Activated CD4-positive, CD25-positive, alpha-beta regulatory T cell treated with anti-CD3 and anti-CD28 coated beads, Interleukin-2, amount 50 U/mL, for 16 hours (primary cell): ENCODE data around the gene HNRNPUL1.
"Not testable (repeated sequence)": the region's sequence is repeated elsewhere in the genome, so short reads cannot be mapped to it uniquely, and the experiment has no call there.

Source experiments
- DNase-seq: peaks from one replicate; pipeline ENCODE4 v3.0.0-alpha.2; 2020; ENCODE audit warnings: low read depth, low spot score

Gene HNRNPUL1

DNA sequence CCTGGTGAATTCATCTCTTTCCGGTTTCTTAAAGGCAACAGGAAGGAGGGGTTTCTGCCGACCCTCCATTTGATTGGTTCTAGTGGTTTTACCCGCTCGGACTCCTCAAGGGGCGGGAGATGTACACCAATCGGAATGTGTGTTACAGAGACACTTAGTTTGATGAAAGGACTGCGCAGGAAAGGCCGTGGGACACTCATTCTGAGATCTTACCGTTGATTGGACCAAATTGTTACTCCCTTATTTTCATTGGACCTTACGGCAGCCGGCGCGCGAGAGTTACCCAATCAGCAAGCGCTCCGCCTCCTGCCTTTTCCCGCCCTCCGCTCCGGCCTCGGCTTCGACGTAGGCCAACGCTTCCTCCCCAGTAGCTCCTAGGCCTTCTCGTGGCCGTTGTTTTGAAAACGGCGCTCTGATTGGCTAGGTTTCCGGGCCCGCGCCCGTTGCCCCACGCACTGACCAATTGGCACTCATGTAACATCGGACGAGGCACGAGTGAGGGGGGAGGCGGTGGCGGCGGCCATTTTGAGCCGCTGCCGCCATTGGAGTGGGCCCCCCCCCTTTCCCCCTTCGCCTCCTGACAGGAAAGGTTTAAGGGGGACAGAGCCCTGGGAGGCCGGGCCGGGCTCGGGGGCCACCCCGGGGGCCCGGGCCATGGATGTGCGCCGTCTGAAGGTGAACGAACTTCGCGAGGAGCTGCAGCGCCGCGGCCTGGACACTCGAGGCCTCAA, at the start of gene HNRNPUL1:
TSS of gene HNRNPUL1 (plus strand) at position 523 of the 731 bp plus-strand sequence. CDS start at position 655, 132 bp downstream.
- DNase-seq, result peak; percentile 98

GRCh38 chr19:41217741-41218140, 46.4 kb upstream of the HNRNPUL1 start:
- DNase-seq, result no peak

DNA sequence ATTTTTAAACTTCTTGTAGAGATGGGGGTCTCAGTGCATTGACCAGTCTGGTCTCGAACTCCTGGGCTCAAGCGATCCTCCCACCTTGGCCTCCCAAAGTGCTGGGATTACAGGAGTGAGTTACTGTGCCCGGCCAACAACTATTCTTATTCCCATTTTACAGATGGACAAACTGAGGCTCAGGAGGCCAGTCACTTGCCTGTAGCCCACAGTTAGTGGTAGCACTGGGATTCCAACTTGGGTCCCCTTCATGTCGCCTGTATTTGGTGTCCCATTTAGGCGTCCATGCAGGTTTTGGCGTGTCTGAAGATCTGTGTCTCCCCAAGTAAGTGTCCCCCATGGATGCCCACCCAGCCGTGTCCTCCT, 45.9 kb upstream of the HNRNPUL1 start:
- DNase-seq, result no peak

DNA sequence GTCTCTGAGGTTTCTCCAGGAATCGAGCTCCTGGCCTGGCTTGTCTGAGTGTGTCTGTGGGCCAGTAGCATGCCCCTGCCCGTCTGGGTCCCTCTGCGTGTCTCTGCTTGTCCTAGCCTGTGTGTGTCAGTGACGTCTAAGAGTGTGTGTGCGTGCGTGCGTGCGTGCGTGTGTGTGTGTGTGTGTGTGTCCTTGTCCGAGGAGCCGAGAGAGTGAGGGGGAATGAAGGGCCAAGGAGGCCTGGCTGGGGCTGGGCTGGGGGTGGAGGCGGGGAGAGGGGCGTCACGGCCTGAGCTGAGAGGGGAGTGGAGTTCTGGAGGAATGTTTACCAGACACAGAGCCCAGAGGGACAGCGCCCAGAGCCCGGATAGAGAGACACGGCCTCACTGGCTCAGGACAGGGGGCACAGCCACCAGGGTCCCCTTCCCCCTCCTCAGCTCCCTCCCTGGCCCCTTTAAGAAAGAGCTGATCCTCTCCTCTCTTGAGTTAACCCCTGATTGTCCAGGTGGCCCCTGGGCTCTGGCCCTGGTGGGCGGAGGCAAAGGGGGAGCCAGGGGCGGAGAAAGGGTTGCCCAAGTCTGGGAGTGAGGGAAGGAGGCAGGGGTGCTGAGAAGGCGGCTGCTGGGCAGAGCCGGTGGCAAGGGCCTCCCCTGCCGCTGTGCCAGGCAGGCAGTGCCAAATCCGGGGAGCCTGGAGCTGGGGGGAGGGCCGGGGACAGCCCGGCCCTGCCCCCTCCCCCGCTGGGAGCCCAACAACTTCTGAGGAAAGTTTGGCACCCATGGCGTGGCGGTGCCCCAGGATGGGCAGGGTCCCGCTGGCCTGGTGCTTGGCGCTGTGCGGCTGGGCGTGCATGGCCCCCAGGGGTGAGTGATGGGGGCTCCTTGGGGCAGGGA, 45.3 kb upstream of the HNRNPUL1 start, which contains the start of gene AXL:
TSS of gene AXL (plus strand) at position 609 of the 893 bp plus-strand sequence. CDS start at position 779, 170 bp downstream.
- DNase-seq, result no peak

DNA sequence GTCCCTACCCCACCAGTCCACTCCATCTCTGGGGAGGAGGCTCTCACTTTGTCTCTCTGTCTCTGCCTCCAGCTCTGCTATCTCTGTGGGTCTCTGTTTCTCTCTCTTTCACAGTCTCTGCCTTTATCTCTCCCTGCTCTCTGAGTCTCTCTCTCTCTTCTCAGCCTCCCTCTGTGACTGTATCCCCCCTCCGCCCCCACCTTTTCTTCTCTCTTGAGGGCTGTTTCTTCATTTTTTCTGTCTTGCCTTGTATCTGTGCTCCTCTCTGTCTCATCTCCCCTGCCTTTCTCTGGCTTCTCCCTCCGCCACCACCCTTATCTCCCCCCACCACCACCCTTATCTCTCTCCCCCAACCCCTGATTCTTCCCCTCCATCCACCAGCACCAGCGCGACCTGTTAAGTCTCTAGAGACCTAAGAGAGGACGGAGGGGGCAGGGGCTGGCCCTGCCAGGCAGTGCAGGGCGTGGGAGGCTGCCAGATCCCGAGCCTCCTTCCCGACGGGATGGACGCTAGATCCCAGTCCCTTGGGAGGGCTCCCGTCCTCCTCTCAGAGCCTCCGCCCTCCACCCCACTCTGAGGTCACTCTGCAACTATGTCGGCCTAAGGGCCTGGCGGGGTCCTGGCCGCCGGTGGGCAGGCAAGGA, 44.1 kb upstream of the HNRNPUL1 start:
- DNase-seq, result no peak

DNA sequence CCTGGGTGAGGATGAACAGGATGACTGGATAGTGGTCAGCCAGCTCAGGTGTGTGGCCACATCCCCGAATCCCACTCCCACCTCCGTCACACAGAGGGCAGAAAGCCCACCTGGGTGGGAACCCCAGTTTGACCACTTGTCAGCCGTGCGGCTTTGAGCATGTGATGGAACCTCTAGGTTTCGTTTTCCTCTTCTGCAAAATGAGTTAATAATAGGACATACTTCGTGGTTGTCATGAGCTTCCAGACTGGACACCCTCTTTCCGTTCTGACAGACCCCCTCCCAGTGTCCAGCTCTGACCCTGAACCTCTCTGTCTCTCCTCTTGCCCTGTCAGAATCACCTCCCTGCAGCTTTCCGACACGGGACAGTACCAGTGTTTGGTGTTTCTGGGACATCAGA, 43.4 kb upstream of the HNRNPUL1 start:
- DNase-seq, result no peak

DNA sequence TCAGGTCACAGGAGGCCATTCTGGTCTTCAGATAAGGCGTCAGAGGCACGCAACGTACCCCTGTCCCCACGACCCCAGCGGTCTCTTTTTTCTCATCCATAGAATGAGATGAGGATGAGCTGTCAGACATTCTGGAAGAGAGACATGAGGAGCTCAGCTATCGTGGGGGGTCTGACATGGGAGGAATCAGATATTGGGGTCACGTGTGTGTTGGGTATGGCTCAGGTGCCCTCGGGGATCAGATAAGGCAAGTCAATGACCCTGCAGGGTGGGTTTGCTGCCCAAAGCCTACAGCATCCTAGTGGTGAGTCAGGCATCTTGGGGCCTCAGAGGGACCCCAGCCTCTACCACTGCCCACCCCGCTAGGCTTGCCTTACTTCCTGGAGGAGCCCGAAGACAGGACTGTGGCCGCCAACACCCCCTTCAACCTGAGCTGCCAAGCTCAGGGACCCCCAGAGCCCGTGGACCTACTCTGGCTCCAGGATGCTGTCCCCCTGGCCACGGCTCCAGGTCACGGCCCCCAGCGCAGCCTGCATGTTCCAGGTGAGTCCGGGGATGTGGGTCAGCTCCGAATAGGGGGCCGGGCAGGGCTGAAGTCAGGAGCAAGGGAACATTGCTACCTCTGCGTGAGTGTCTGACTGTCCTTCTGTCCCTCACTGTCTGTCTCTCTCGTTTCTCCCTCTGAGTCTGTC, 42.5 kb upstream of the HNRNPUL1 start:
- DNase-seq, result no peak

DNA sequence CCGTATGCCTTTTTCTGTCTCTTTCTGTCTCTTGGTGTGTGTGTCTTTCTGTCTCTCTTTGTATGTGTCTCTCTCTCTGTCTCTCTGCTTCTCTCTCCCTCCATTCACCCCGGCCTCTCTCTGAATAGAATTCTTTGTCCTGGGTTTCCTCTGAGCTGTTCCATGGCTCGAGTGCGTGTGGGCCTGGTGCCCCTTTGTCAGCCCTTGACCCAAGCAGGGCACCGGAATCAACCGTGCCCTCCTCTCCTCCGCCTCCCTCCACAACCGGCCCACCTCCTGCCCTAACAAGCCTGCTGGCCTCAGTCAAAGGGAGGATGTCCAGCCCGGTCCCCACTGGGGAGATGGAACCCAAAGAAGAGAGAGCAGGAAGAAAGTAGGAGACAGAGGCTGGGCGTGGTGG, 41.9 kb upstream of the HNRNPUL1 start:
- DNase-seq, result no peak

- no peak for DNase-seq
Observed at GRCh38 chr19:41223431-41224234, 40.5 kb upstream of the HNRNPUL1 start.

DNA sequence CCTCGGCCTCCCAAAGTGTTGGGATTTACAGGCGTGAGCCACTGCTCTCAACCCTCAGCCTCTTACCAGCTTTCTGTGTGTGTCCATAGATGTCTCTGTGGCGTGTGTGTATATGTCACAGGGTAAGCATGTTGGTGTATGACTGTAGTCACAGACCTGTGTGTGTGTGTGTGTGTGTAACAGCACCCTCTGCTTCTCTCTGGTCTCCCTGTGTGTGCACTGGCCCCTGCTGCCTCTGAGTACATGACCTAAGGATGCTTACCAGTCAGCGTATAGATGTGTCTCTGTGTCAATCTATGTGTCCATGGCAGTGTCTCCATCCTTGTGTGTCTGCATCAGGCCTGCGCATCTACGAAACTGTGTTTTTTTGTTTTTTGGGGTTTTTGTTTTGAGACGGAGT, 39.5 kb upstream of the HNRNPUL1 start:
- no peak for DNase-seq

DNA sequence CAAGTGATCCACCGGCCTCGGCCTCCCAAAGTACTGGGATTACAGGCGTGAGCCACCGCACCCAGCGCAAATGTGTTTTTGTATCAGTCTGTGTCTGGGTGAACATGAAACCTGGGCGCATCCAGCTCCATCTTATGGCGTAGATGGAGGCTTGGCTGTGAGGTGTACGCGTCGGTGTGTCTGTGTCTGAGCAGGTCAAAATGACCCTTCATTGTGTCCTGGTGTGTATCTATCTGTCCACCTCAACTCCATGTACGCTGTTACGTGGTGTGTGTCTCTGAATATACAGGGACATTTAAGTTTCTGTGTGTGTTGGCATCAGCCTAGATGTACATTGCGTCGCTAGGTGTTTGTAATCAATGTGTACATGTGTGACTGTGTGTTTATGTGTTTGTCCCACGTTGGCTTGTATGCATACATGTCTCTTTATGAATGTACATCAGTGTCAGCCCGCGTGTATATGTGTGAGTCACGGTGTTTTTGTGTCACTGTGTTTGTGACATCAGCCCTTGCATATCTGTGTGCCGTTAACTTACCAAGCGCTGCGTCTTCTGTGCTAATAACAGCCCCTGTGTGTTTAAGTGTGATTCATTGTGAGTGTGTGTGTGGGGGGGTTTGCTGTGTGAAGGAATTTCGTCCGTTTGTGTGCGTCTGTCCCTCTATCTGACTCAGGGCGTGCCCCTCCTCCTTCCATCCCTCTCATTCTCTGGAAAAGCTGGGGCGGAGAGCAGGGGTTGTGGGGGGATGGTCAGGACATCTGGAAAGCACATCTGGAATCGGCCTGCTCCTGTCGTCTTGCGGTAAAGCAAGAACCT, 38.7 kb upstream of the HNRNPUL1 start:
- DNase-seq, result peak; percentile 10

- no peak for DNase-seq
Observed at GRCh38 chr19:41226053-41226873, 37.9 kb upstream of the HNRNPUL1 start.

DNA sequence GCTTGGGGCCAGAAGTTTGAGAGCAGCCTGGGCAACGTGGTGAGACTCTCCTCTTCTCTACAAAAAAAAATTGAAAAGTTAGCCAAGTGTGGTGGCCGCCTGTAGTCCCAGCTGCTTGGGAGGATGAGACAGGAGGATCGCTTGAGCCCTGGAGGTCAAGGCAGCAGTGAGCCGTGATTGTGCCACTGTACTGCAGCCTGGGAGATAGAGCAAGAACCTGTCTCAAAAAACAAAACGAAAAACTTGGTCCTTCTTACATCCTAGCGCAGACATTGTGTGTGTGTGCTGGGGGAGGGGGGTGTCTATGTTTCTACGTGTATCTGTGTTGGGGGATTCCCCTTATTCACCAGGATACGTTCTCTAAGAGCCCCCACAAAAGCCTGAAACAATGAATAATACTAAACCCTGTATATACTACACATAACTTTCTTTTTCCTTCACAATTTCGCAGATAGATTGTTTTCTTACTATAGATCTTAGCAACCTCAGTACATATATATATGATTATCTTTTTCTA, 37.2 kb upstream of the HNRNPUL1 start:
- DNase-seq, result no peak

DNA sequence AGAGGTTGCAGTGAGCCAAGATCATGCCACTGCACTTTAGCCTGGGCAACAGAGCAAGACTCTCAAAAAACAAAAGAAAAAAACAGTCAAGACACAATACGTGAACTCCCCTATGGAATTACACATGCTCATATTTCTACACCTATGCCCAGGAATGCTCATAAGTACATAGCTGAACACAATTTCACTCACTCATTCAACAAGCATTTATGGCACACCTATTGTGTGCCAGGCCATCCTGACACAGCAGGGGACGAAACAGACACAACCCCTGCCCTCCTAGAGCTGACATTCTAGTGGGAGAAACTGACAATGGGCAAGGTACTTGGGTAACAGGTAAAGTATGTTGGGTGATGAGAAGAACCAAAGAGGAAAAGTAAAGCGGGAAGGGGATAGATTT, 35.7 kb upstream of the HNRNPUL1 start:
- no peak for DNase-seq

- DNase-seq, result not testable (repeated sequence)
Observed at GRCh38 chr19:41229338-41229737, 34.8 kb upstream of the HNRNPUL1 start.

- no peak for DNase-seq
Observed at GRCh38 chr19:41230067-41230857, 33.9 kb upstream of the HNRNPUL1 start.

DNA sequence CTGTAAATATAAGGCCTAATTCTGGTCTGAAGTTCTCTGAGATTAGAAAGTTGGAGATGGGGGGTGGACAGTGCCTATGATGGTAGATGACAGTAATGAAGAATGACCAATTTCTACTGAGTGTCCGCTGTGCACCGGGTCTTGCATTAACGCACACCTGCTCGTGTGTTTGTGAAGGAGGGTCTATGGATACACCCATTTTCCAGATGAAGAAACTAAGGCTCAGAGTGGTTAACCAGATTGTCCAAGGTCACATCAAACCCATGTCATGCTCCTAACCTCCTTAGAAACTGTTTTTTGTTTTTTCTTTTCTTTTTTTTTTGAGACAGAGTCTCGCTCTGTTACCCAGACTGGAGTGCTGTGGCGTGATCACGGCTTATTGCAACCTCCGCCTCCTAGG, 31.5 kb upstream of the HNRNPUL1 start:
- no peak for DNase-seq

DNA sequence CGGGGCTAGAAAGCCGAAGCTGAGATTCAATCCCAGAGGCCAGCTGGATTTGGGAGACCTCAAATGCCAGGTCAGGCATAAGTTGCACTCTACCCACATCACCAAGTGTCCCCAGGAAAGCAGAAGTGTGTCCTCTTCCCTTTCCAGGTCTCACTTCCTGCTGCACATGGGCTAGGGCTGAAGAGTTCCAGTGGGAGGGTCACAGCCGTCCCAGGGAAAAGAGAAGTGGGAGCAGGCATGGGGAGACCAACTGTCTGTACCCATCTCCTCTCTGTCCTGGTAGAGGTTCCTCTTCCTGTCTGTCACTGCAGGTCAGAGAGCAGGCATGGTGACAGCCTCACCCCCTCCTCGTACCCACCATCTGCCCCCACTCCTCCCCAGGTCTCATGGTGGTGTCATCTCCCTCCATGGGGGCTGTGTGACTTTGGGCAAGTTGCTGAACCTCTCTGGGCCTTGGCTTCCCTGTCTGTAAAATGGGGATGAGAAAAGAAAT, 30.4 kb upstream of the HNRNPUL1 start:
- no peak for DNase-seq
